ENCODE measurements around the gene PRPF38A.
A peak's percentile ranks its signal among the peaks of the same experiment; 100 is the strongest.
"Not testable (repeated sequence)": the region's sequence is repeated elsewhere in the genome, so short reads cannot be mapped to it uniquely, and the experiment has no call there.

The PRPF38A gene

GRCh38 chr1:52367272-52367671, 37.1 kb upstream of the PRPF38A start:
- Histone ChIP-seq H3K36me3 (ENCODE audit: control insufficient read depth, insufficient read depth, low read length) (no peaks in the 10 kb centered on the region), H3K27me3 (ENCODE audit: control insufficient read depth, insufficient read depth, low read length) (no peaks in the 10 kb centered on the region)

GRCh38 chr1:52368383-52369172, 35.8 kb upstream of the PRPF38A start:
- H3K27ac ChIP-seq, result no peak overlapping the region

More at GRCh38 chr1:52367272-52367671, 37.1 kb upstream of the PRPF38A start:
- Histone ChIP-seq H3K27ac (no peak overlapping the region), H2AFZ (no peak overlapping the region), H3K9ac (no peak overlapping the region), H3K4me1 (no peaks in the 10 kb centered on the region), H3K4me2 (ENCODE audit: low read length) (no peak overlapping the region), H3K4me3 (ENCODE audit: low read depth, low read length) (no peak overlapping the region), H3K79me2 (peaks cover 3% of the 10 kb centered on the region), H3K9me3 (ENCODE audit: control insufficient read depth, low read length) (no peaks in the 10 kb centered on the region)
- no peak for TF ChIP-seq CTCF (IDR thresholded peaks at IDR 0.05)

GRCh38 chr1:52369851-52370250, 34.6 kb upstream of the PRPF38A start:
- not testable (repeated sequence) for H3K4me2 ChIP-seq (ENCODE audit: low read length); H3K4me3 ChIP-seq (ENCODE audit: low read depth, low read length); H3K4me1 ChIP-seq; H3K27ac ChIP-seq; H3K9me3 ChIP-seq (ENCODE audit: control insufficient read depth, low read length); H3K9ac ChIP-seq; H3K79me2 ChIP-seq; H3K36me3 ChIP-seq (ENCODE audit: control insufficient read depth, insufficient read depth, low read length); H3K27me3 ChIP-seq (ENCODE audit: control insufficient read depth, insufficient read depth, low read length); H2AFZ ChIP-seq

More at GRCh38 chr1:52368383-52369172, 35.8 kb upstream of the PRPF38A start:
- peak overlapping the region; percentile 88 for H2AFZ ChIP-seq
- H3K9me3 ChIP-seq (ENCODE audit: control insufficient read depth, low read length), result no peaks in the 10 kb centered on the region
- no peak overlapping the region for H3K9ac ChIP-seq
- H3K36me3 ChIP-seq (ENCODE audit: control insufficient read depth, insufficient read depth, low read length), result no peaks in the 10 kb centered on the region
- peaks cover 3% of the 10 kb centered on the region for H3K79me2 ChIP-seq
- peak overlapping the region; percentile 61 for H3K4me2 ChIP-seq (ENCODE audit: low read length)
- TF ChIP-seq CTCF (IDR thresholded peaks at IDR 0.05), result no peak
- H3K27me3 ChIP-seq (ENCODE audit: control insufficient read depth, insufficient read depth, low read length), result no peaks in the 10 kb centered on the region
- peak overlapping the region; percentile 38 for H3K4me3 ChIP-seq (ENCODE audit: low read depth, low read length)
- H3K4me1 ChIP-seq, result no peaks in the 10 kb centered on the region

- no peaks in the 10 kb centered on the region for H3K27me3 ChIP-seq (ENCODE audit: control insufficient read depth, insufficient read depth, low read length)
- no peaks in the 10 kb centered on the region for H3K36me3 ChIP-seq (ENCODE audit: control insufficient read depth, insufficient read depth, low read length)
- no peak overlapping the region for H3K4me2 ChIP-seq (ENCODE audit: low read length)
- no peaks in the 10 kb centered on the region for H3K79me2 ChIP-seq
- no peak overlapping the region for H2AFZ ChIP-seq
- no peaks in the 10 kb centered on the region for H3K9me3 ChIP-seq (ENCODE audit: control insufficient read depth, low read length)
- H3K4me1 ChIP-seq, result no peaks in the 10 kb centered on the region
- H3K27ac ChIP-seq, result no peak overlapping the region
- H3K9ac ChIP-seq, result no peak overlapping the region
- TF ChIP-seq CTCF (IDR thresholded peaks at IDR 0.05), result no peak
- H3K4me3 ChIP-seq (ENCODE audit: low read depth, low read length), result no peak overlapping the region
Measured at GRCh38 chr1:52385376-52385775, 19.0 kb upstream of the PRPF38A start.

- Histone ChIP-seq H3K4me3 (ENCODE audit: low read depth, low read length) (no peak overlapping the region), H3K27me3 (ENCODE audit: control insufficient read depth, insufficient read depth, low read length) (no peaks in the 10 kb centered on the region), H2AFZ (no peak overlapping the region), H3K27ac (no peak overlapping the region), H3K4me1 (no peaks in the 10 kb centered on the region), H3K36me3 (ENCODE audit: control insufficient read depth, insufficient read depth, low read length) (no peaks in the 10 kb centered on the region), H3K9me3 (ENCODE audit: control insufficient read depth, low read length) (no peaks in the 10 kb centered on the region), H3K9ac (no peak overlapping the region), H3K4me2 (ENCODE audit: low read length) (no peak overlapping the region), H3K79me2 (no peaks in the 10 kb centered on the region)
- no peak for TF ChIP-seq CTCF (IDR thresholded peaks at IDR 0.05)
Measured at GRCh38 chr1:52386458-52386857, 17.9 kb upstream of the PRPF38A start.
